GM19193 (cell line): ENCODE results near the gene LRRN4.

Source experiments
- POLR2A ChIP-seq: IDR thresholded peaks from 4 replicates; pipeline ENCODE4 v1.6.1; 2011; ENCODE audit not compliant: insufficient read depth, insufficient read length; ENCODE audit errors: extremely low read depth

Gene LRRN4

DNA sequence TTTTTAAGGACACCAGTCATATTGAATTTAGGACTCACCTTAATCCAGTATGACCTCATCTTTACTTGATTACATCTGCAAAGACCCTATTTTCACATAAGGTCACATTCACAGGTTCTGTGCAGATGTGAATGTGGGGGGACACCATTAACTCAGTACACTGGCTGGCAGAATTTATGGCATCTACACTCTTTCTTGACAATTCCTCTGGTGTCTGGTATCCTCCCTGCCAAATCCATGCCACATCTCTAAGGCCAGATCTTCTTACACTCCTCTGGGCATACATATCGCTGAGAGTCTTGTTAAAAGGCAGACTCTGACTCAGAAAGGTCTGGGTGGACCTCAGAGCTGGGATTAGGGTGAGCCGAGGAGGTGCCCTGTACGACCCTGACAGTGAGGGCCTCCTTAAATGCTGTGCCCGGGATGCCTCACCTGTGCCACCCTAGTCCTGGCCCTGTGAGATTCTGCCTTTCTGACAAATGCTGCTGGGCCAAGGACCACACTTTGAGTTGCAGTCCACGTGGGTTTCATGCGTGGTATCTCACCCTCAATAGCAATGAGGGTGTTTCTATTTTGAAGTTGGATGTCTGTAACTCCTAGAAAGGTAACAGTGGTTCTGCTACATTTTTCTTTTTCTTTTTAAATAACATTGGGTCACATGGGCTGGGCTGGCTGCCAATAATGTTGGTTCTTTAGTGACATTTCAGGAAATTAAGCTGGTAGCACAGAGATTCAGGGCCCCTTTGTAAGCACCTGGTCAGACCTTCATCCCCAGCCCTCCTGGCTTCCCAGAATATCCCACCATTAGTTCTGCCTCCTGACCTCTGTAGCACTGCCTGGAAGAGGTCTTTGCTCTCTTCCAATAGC is 17.2 kb upstream of the LRRN4 start:
- no peak for TF ChIP-seq POLR2A

DNA sequence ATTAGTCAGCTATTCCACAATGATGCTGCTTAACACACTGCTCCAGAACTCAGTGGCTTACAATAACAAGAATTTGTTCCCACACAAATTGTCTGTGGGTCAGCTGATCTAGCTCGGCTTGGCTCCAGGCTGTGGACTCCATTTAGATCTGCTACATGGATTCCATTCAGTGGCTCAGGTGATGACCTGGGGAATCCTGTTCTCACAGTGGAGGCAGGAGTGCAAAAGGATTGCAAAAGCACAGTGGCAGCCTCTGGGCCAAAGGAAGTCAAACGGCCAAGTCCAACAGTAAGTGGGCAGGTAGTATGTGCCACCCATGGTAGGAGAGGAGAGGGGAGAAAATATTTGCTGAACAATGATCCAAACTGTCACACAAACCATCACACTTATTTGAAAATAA is 15.8 kb upstream of the LRRN4 start:
- TF ChIP-seq POLR2A, result no peak

DNA sequence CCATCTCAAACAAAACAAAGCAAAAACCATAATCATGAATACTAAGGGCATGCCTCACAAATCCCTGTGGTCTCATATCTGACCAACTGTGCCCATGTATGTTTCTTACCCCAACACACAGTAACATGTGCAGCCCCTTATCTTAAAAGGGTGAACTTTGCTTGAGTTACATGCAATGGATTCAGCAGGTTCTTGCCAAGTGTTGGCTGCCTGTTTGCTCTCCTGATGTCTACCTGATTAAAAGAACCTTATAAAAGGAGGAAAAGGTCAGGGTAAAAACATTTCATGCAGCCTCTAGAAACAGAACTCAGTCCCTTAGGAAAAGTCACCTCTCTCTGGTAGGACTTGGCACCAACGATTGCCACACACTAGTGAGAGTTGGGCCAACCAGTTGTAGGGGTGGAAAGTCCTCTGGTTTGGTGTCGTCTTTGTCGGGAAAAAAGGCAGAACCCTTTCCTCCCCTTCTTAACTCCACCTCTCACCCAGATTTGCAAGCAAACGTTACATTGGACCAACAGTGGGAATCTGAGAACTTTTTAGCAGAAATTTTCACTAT is 14.0 kb upstream of the LRRN4 start:
- TF ChIP-seq POLR2A, result no peak

DNA sequence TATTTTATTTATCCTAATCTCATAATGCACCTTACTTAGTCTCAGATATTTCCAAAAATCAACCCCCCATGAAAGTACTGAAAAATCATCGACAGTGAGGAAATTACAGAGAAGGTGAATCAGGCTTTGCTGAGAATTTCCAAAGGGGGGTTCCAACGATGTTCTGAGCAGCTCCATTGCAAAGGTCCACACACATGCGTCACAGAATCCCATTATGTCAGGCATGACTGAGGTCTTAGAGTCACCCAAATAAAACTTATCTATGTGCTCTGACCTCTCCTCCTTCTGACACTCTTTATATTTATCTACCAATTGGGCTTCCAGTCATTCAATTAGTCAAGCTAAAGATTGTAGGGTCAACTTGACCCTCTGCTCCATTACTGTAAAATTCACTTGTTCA is 12.7 kb upstream of the LRRN4 start:
- TF ChIP-seq POLR2A, result no peak

DNA sequence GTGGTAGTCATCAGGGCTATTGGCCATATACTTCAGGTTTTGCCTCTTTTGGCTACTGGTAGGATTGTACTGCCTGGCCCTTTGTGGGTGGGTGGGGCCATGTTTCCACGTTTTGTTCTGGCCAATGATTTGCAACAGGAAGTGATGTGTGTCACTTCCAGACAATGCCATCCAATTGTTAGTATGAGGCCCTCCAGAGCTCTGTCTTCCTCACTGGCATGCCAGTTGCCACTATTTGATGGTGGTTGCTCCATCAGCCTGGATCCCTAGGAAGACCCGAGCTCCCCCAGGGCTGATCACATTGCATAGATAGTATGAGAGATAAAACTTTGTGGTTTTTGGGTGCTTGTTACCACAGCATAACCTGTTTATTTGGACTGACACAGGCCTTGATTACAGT is 7.7 kb upstream of the LRRN4 start:
- TF ChIP-seq POLR2A, result no peak

DNA sequence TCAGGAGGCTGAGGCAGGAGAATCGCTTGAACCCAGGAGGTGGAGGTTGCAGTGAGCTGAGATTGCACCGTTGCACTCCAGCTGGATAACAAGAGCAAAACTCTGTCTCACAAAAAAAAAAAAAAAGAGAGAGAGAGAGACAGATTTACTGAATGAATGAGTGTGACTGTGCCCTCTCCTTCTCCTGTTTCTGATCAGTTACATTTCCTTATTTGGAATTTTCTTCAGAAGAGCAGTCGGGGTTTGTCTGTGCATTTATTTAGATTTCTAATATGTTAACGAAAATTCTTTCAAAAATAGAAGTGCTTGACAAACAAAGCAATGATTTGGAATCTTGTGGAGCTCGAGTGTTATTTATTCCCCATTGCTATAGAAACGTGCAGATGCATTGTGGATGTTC is 6.4 kb upstream of the LRRN4 start:
- no peak for TF ChIP-seq POLR2A

DNA sequence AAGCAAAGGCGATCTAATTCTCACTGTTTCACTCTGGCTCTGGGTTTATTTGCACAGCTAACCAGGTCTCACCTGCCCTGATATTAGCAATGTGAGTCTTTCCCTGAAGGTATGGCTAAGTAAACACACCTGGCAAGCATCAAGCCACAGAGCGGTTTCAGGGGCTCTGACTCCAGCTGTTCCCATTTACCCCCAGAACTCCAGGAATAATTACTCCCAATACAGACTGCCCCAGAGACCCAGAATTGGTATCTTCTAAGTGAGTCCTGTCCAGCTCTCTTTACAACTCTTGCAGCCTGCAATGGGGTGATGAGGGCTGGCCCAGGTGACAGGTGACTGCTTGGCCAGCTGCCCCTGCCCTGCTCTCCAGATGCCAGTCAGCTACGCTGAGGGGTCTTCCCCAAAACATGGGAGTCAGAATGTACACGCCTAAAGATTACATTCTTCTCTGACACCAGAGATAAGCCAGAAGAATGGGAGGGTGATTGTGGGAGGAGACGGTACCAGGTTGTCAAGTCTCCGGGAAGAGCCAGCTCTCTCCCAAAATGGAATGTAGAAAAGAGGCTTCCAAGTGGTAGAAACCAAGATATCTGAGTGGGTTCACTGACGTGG is 4.9 kb upstream of the LRRN4 start:
- no peak for TF ChIP-seq POLR2A

DNA sequence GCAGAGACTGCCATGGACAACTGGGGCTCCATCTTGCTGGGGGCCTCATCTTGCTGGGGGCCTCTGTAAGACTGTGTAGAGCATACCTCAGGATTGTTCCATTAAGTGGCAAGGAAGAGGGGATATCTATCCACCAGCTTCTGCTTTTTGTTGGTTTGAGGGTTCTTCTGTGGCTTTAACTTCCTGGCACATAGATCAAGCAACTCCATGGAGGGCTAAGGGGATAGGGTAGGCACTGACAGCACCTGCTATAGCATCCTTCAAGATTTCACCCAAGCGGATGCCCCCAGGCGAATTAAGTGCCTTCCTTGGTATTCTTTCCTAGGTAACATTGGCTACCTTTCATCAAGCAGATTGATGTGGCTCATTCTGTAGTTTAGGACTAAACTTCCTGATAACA is 3.8 kb upstream of the LRRN4 start:
- no peak for TF ChIP-seq POLR2A

DNA sequence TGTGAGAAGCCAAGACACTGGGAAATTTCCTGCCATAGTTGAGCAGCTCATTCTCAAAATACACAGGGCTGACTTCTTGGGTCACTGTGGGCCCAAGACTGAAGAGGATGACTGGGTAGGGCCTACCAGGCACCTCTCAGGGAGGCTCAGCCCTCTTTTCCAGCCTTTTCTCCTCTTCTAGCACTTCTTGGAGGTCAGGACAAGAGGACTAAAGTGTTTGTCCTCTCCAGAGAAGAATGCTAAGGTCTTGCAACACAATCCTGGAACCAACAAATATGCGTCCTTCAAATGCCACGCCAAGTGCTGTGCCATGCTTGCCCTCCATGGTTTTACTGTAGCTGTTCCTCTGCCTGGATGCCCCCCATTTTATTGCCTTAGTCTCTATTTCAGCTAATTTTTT is 3.3 kb upstream of the LRRN4 start:
- no peak for TF ChIP-seq POLR2A

DNA sequence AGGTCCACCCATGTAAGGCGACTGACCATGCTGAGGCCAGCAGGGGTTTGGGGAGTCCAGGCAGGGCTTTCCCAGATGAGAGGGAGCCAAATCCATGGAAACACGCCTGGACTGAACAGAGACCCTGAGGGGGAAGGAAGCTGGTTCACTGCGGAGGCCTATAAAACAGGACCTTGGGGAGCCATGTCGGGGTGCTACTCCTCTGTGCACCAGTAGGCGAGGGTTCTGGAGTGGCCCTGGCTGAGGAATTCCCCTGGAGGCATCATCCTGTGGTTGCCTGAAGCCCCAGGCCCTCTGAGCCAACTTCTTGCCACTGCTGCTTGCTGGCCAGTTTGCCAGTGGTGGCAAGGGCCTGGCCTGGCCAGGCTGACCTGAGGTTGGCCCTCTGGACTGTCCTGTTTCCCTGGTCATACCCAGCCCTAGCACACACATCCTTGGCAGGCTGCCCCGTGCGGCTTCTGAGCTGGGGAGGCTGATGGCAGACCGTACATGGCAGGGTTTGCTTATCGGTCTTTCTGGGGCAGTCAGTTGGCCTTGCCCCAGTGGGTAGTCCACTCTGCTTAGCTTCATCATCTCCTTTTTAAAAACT is 2.2 kb upstream of the LRRN4 start:
- TF ChIP-seq POLR2A, result no peak

DNA sequence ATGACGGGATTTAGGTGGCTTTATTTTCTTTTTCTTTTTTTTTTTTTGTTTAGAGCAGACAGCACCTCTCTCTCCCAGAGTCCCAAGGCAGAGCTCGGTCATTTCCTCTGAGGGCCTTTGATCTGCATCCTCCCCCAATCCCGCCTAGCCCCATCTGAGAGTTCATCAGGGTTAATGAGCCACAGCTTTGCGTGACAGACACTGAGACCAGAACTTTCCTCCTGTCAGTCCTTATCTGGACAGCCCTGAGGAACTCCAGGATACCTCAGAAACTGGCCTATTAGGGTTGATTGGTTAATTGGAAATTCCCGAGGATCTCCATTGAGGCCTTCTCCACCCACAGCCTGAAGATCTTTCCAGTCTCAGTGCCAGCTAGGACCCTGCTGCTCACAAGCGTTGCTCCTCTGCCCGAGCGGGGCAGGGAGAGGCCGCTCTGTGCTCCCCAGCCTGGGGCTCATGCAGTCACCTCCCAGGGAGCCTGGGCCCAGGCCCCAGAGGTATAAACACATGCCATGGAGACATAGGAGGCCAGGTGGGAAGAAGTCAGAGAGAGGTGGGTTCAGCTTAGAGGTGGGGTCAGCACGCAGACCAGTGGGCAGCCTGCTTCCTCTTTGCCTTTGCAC is 1.4 kb upstream of the LRRN4 start:
- TF ChIP-seq POLR2A, result no peak

DNA sequence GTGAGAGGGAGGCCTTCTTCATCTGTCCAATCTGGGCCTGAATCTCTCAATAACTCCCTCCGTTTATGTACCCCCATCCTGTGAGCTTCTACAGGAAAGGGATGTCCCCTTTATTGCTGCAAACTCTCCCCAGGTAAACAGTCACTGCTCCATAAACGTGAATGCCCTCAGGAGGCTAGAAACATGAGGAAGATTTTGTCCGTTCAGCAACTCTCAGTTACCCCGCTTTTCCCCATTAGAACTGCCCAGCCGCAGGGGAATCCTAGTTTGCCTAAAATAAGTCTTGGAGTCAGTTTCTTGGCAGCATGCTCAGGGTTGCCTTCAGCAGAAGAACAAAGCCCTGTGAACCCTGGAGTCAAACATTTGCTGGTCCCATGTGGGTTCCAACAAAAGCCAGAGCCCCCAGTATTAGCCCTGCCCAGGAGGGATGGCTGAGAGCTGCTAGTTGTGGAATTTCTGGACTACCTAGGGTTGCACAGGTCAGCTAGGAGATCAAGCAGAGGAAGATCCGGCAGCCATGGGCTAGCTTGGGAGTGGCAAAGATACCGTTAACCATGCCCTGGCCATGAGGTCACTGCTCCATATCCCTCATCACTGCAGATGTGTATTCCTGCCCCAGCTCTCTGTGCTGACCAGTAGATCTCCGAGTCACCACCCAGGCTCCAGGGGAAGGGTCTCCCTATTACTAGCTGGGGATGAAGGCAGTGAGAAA is 640 bp downstream of the LRRN4 start:
- TF ChIP-seq POLR2A, result no peak

DNA sequence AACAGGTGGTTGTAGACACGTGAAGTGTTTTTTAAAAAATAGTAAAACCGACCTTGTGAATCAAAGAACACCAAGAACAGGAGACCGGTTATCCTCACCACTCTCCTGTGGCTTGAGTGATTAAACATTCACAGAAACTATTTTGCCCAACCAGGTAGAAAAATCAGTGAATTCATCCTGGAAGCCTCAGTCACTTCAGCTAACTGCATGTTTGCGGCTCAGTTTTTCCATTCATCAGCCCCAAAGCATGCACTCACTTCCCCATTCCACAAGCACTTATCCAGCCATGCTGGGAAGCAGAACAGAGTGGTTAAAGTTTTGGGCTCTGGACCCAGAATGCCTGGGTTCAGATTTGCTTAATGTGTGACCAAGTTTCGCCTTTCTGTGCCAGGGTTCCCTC is 2.4 kb downstream of the LRRN4 start:
- no peak for TF ChIP-seq POLR2A

DNA sequence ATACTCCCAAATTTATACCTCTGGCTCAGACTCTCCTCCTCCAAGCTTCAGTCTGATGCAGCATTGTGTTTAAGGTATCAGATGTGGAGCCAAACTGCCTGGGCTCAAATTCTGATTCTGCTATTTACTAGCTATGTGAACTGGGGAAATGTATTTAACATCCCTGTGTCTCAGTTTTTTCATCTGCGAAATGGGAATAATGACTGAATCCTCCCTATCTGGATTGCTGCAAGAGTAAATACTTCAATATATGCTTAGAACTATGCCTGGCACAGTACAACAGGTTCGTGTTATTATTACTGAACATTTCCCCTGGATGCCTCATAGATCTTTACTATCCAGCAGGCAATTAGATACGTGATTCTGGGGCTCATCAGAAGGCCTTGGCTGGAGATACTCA is 5.5 kb downstream of the LRRN4 start:
- TF ChIP-seq POLR2A, result no peak

DNA sequence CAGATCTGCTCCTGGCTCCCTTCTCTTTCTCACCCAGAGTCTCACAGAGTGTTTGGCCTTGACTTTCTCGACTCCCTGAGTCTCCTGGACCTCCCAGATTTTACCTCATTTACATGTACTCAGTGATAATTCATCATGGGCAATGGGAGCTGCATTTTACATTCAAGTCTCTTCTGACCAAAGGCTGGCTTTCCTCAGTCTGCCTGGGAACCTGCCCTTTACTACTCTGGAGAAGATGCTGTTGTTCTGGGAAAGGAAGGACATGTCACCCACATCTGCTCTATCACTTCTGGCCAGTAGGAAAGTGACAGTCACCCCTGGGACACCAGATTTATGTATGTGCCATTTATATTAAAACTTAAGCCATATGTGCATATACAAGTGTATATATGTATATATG is 7.4 kb downstream of the LRRN4 start:
- no peak for TF ChIP-seq POLR2A
